GM19240 (cell line): ENCODE data around the gene PLEKHG4B.

Experiments used
- DNase-seq: peaks from one replicate; pipeline ENCODE4 v3.0.0; 2011; ENCODE audit warnings: low spot score; ENCODE audit not compliant: insufficient read length

PLEKHG4B gene

DNA sequence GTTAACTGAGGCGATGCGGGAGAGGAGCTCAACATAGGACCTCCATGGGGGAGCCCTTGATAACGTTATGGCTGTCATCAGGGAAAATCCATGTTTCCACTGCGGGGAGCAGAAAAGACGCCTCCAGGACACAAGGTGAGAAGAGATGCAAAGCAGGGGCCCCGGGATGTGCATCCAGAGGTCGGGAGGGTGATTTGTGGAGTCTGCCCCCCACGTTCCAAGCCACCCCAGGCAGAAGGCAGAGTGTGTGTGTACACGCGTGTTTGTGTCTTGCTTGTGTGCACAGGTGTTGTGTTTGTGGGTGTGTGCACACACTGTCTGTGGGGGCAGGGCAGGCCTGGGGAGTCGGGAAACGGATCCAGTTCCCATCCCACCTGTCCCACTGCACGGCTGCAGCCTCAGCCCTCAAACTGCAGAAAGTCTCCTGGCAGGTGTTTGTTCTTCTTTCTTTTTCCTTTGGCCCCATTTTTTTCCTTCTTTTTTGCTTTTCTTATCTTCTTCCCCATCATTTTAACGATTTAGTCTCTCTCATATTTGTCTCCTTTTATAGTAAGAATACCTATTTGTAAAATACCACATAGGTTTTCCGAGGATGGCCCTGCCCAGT, 17.4 kb upstream of the PLEKHG4B start:
- no peak for DNase-seq

GRCh38 chr5:75331-76320, 16.3 kb upstream of the PLEKHG4B start:
- no peak for DNase-seq

GRCh38 chr5:76358-77169, 15.4 kb upstream of the PLEKHG4B start:
- no peak for DNase-seq

DNA sequence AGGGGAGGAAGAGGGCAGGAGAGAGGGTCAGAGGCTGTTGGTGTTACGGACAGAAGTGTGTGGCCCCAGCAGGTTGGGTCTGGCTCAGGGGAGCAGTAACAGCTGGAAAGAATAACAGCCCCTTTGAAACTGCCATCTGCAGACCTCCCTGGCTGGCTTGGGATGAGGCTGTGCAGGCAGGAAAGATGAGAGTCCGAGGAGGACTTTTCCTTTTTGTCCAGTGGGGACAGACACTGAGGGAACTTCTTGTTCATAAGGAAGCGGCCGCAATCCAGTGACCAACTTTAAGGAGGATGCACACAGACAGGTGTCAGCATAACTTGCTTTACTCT, 14.8 kb upstream of the PLEKHG4B start:
- no peak for DNase-seq

GRCh38 chr5:77546-77945, 14.4 kb upstream of the PLEKHG4B start:
- DNase-seq = no peak

- no peak for DNase-seq
Measured at GRCh38 chr5:77957-78804, 13.8 kb upstream of the PLEKHG4B start.

GRCh38 chr5:78805-79149, 13.2 kb upstream of the PLEKHG4B start:
- DNase-seq = no peak

DNA sequence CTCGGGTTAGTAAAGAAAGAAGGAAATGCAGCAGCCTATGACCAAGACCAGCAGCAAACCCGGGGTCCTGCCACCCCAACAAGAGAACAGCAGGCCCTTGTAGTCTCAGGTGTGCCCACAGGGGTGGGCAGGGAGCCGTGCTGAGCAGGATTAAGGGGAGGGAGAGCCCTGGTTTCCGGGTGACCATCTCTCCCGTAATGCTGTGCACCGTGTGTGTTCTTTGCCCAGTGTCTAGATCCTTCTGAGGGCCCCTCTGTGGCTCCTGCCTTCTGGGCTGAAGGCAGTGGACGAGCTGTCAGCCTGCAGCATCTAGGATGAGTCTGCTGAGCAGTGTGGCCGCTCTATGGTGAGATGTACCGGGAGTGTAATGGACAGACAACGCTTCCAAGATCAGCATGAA, 12.7 kb upstream of the PLEKHG4B start:
- DNase-seq = no peak

- DNase-seq = no peak
Measured at GRCh38 chr5:79821-80220, 12.1 kb upstream of the PLEKHG4B start.

GRCh38 chr5:81391-82021, 10.5 kb upstream of the PLEKHG4B start:
- no peak for DNase-seq

GRCh38 chr5:82097-82496, 9.9 kb upstream of the PLEKHG4B start:
- DNase-seq = no peak

- DNase-seq = no peak
Measured at GRCh38 chr5:82570-82969, 9.4 kb upstream of the PLEKHG4B start.

GRCh38 chr5:83029-83428, 8.9 kb upstream of the PLEKHG4B start:
- no peak for DNase-seq

DNA sequence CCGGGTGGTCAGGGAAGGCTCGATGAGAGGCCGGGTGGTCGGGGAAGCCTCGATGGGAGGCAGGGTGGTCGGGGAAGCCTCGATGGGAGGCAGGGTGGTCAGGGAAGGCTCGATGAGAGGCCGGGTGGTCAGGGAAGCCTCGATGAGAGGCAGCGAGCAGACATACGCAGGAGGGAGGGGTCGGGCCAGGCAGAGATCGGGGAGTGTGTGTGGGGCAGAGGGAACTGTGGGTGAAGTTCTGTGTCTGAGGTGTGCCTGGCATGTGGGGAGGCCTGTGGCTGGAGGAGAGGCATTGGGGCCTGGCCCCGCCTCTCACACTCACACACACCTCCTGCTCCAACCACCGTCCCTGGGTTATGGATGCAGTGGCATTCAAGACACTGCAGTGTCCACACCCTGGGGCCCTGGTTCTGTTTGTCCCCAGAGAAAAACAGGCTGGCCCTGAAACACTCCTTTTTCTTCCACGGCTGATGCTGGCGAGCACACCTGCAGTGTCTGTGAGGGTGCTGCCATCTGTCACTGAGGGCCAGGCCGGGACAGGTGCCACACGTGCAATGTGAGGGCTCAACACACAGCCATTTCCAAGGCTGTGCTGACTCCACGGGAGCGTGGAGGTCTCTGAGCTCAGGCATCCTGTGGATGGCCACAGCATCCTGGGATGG, 6.5 kb upstream of the PLEKHG4B start:
- no peak for DNase-seq

DNA sequence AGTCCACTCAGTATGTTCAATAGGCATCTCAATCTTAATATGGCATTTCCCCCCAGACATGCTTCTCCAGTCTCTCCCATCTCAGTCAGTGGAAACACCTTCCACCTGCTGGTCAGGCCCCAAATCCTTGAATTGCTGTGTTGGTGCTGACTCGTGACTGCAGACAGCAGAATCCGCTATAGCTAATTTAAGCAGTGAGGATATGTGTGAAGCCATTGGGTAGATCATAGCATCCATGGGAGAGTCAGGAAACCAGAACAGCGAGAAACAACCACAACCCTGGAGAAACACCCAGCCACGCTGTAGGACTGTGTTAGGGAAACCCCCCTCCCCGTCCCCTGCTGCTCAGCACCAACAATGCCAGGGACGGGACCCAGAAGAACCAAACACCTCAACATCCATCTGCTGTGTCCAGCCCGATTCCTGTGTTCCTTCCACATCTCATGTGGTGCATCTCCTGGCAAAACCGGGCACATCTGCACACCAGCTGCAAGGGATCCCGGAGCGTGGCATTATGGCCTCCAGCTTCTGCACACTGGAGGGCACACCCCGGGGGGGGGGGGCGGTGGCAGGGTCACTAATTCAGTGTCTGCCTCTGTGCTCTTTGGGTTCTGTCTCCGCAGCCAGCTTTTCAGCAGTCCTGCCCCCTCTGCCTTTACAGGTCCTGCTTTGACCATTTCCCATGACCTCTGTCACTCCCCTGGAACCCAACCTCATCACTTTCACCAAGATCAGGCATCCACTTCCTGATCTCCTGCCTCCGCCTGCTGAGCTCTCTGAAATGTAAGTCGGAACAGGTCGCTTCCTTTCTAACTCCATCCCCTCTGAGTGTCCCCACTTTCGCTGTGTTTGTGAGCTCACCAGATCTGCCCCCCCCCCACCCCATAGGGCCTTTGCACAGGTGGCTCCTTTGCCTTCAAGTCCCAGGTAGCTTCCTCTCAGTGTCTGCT, 2.4 kb upstream of the PLEKHG4B start:
- DNase-seq = no peak

GRCh38 chr5:90590-91547, 1.1 kb upstream of the PLEKHG4B start:
- DNase-seq = no peak

GRCh38 chr5:92401-93220, 643 bp downstream of the PLEKHG4B start:
- DNase-seq = no peak
